MM.1S (cell line): Measurements from ENCODE around the gene BRD9.
"Not testable (repeated sequence)": the region's sequence is repeated elsewhere in the genome, so short reads cannot be mapped to it uniquely, and the experiment has no call there.

Experiments used
- DNase-seq: peaks from one replicate; pipeline ENCODE4 v3.0.0-alpha.2; 2015
- H2AFZ ChIP-seq: fragments of 300-600 bp; sonication (generic); 2 replicates; pipeline ENCODE4 v1.6.0; 2016; ENCODE audit warnings: antibody characterized with exemption, low read length
- H3F3A ChIP-seq: fragments of 300-600 bp; sonication (generic); 2 replicates; pipeline ENCODE4 v1.6.1; 2016; ENCODE audit warnings: mild to moderate bottlenecking, antibody characterized with exemption, low read length, moderate library complexity, mixed read lengths; ENCODE audit not compliant: insufficient read depth
- H3K27ac ChIP-seq: fragments of 300-600 bp; sonication (generic); 2 replicates; pipeline ENCODE4 v1.5.1; 2016; ENCODE audit warnings: mild to moderate bottlenecking, low read length
- H3K27me3 ChIP-seq: fragments of 300-600 bp; sonication (generic); replicated peaks from 2 replicates; pipeline ENCODE4 v1.6.0; 2016; ENCODE audit warnings: low read length; ENCODE audit not compliant: insufficient read depth
- H3K36me3 ChIP-seq: fragments of 300-600 bp; sonication (generic); replicated peaks from 2 replicates; pipeline ENCODE4 v1.6.1; 2016; ENCODE audit warnings: mild to moderate bottlenecking, low read length, mixed read lengths; ENCODE audit not compliant: insufficient read depth
- H3K4me1 ChIP-seq: fragments of 300-600 bp; sonication (generic); 2 replicates; pipeline ENCODE4 v1.6.1; 2016; ENCODE audit warnings: low read length, mixed read lengths
- H3K4me2 ChIP-seq: fragments of 300-600 bp; sonication (generic); 2 replicates; pipeline ENCODE4 v1.6.0; 2016; ENCODE audit warnings: low read depth, low read length
- H3K4me3 ChIP-seq: fragments of 300-600 bp; sonication (generic); 2 replicates; pipeline ENCODE4 v1.5.1; 2016; ENCODE audit warnings: low read length, mixed read lengths
- H3K79me2 ChIP-seq: fragments of 300-600 bp; sonication (generic); 2 replicates; pipeline ENCODE4 v1.6.1; 2016; ENCODE audit warnings: mixed run types, low read length, mixed read lengths
- H3K9ac ChIP-seq: fragments of 300-600 bp; sonication (generic); 2 replicates; pipeline ENCODE4 v1.6.1; 2016; ENCODE audit warnings: low read length, mixed read lengths
- H3K9me2 ChIP-seq: fragments of 300-600 bp; sonication (generic); replicated peaks from 2 replicates; pipeline ENCODE4 v1.6.1; 2016; ENCODE audit warnings: mild to moderate bottlenecking, low read length, mixed read lengths; ENCODE audit not compliant: insufficient read depth
- H3K9me3 ChIP-seq: fragments of 300-600 bp; sonication (generic); replicated peaks from 2 replicates; pipeline ENCODE4 v1.6.1; 2016; ENCODE audit warnings: mild to moderate bottlenecking, low read length, mixed read lengths; ENCODE audit not compliant: insufficient read depth
- H4K20me1 ChIP-seq: fragments of 300-600 bp; sonication (generic); 2 replicates; pipeline ENCODE4 v1.6.1; 2016; ENCODE audit warnings: mild to moderate bottlenecking, low read length, moderate library complexity, mixed read lengths; ENCODE audit not compliant: insufficient read depth
- EZH2 ChIP-seq: fragments of 300-600 bp; sonication (generic); optimal IDR thresholded peaks from 2 replicates; pipeline ENCODE3; 2017; ENCODE audit warnings: low read depth, mild to moderate bottlenecking, antibody characterized with exemption, low read length, mixed read lengths
- EZH2phosphoT487 ChIP-seq: fragments of 300-600 bp; sonication (generic); IDR thresholded peaks from 2 replicates; pipeline ENCODE4 v1.6.1; 2018; ENCODE audit warnings: antibody characterized with exemption, low read length
- TF ChIP-seq, protein P1 (sequence below): fragments of 300-600 bp; sonication (generic); IDR thresholded peaks from 2 replicates; pipeline ENCODE4 v1.5.1; 2016; ENCODE audit warnings: antibody characterized with exemption, low read length, mixed read lengths

Gene BRD9

DNA sequence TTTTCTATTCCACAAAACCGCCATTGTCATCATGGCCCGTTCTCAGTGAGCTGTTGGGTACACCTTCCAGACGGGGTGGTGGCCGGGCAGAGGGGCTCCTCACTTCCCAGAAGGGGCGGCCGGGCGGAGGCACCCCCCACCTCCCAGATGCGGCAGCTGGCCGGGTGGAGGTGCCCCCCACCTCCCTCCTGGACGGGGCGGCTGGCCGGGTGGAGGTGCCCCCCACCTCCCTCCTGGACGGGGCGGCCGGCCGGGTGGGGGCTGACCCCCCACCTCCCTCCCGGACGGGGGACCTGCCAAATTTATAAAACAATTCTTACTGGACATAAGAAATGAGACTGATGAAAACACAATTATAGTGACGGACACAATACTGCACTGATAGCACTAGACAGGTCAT is 64.4 kb downstream of the BRD9 start:
- H3K9me3 ChIP-seq, H3K4me3 ChIP-seq, H3K9me2 ChIP-seq, H3K4me1 ChIP-seq, H3K27ac ChIP-seq, H3K79me2 ChIP-seq, H4K20me1 ChIP-seq, H3K4me2 ChIP-seq, H2AFZ ChIP-seq, H3F3A ChIP-seq, DNase-seq, H3K9ac ChIP-seq, H3K27me3 ChIP-seq, H3K36me3 ChIP-seq: not testable (repeated sequence)

DNA sequence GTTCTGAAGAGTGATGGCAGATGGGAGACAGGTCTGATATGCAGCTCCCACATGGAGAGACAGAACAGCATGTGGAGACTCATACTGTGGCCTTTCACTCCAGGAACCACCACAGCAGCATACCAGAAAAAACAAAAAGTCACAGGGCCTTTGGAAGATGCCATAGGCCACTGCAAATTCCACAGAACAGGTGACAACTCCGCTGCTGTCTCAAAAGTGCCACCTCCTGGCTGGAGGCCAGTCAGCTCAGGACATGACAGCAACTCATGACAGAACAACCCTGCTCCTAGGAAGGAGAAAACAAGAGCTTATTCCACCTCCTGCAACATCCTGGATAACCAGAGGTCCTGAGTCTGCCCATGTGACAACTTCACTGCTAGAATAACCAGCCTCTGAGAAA is 67.1 kb downstream of the BRD9 start:
- not testable (repeated sequence) for H3K4me3 ChIP-seq, H3K4me2 ChIP-seq, H4K20me1 ChIP-seq, H3K27ac ChIP-seq, DNase-seq, H3K79me2 ChIP-seq, H3K4me1 ChIP-seq, H3K27me3 ChIP-seq, H3K9me3 ChIP-seq, H3K36me3 ChIP-seq, H3F3A ChIP-seq, H2AFZ ChIP-seq, H3K9me2 ChIP-seq, H3K9ac ChIP-seq

DNA sequence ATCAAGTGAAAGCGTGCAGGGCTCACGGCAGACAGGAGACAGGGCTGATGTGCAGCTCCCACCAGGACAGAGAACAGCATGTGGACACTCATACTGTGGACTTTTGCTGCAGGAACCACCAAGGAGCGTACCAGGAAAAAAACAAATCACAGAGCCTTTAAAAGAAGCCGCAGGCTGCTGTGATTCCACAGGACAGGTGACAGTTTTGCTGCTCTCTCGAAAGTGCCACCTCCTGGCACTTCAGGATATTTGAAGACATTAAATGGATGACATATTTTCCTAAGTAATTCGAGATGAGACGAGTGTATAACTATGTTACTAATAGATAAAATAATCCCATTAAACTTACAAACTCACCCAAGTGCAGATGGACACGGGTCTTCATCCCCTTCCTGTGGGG is 71.1 kb downstream of the BRD9 start:
- Histone ChIP-seq H3K27me3 (no peaks in the 10 kb centered on the region), H3K27ac (no peak overlapping the region), H2AFZ (no peak overlapping the region), H3K4me3 (no peak overlapping the region), H3K4me1 (no peaks in the 10 kb centered on the region), H3K9me2 (no peaks in the 10 kb centered on the region), H4K20me1 (no peaks in the 10 kb centered on the region), H3K9ac (no peak overlapping the region), H3K36me3 (no peaks in the 10 kb centered on the region), H3F3A (no peaks in the 10 kb centered on the region), H3K9me3 (no peaks in the 10 kb centered on the region), H3K4me2 (no peak overlapping the region), H3K79me2 (no peaks in the 10 kb centered on the region)
- no peak for DNase-seq
- TF ChIP-seq EZH2phosphoT487, result no peak
- TF ChIP-seq, protein P1, sequence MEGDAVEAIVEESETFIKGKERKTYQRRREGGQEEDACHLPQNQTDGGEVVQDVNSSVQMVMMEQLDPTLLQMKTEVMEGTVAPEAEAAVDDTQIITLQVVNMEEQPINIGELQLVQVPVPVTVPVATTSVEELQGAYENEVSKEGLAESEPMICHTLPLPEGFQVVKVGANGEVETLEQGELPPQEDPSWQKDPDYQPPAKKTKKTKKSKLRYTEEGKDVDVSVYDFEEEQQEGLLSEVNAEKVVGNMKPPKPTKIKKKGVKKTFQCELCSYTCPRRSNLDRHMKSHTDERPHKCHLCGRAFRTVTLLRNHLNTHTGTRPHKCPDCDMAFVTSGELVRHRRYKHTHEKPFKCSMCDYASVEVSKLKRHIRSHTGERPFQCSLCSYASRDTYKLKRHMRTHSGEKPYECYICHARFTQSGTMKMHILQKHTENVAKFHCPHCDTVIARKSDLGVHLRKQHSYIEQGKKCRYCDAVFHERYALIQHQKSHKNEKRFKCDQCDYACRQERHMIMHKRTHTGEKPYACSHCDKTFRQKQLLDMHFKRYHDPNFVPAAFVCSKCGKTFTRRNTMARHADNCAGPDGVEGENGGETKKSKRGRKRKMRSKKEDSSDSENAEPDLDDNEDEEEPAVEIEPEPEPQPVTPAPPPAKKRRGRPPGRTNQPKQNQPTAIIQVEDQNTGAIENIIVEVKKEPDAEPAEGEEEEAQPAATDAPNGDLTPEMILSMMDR, result no peak

DNA sequence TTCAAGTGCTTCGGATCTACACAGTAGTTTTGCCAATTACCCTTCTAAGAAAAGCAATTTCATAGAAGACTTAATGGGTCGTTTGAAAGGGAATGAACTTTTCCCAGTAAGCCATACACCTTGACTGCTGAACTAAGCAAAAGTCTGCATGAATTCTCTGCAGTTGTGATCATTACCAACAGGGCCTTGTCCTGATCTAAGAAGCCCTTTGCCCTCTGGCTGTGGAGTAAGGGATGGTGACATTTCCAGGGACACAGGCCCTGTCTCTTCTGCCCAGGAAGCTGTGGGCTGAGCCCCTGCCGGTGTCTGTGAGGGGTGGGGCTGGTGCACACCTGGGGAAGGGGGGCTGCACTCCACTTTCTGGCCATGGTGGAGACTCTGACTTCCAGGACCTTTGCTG is 72.4 kb downstream of the BRD9 start:
- Histone ChIP-seq H3K27me3 (no peaks in the 10 kb centered on the region), H3K4me3 (no peak overlapping the region), H3K27ac (no peak overlapping the region), H3K4me1 (no peaks in the 10 kb centered on the region), H3K9me3 (no peaks in the 10 kb centered on the region), H3K9ac (no peak overlapping the region), H4K20me1 (no peaks in the 10 kb centered on the region), H3K9me2 (no peaks in the 10 kb centered on the region), H3F3A (no peaks in the 10 kb centered on the region), H3K79me2 (no peaks in the 10 kb centered on the region), H2AFZ (no peak overlapping the region), H3K36me3 (no peaks in the 10 kb centered on the region), H3K4me2 (no peak overlapping the region)
- no peak for DNase-seq
- no peak for TF ChIP-seq EZH2
- TF ChIP-seq EZH2phosphoT487, result no peak
- TF ChIP-seq, protein P1, result no peak
